ENCODE results near the gene RFC3. TPM values are rescaled to one million over a fixed set of nuclear protein-coding genes. Genes with fewer than 3 reads are reported as not detected.

Gene RFC3
- total RNA-seq, 1 experiment from 2014 or later: 56.5 TPM

Small RNA genes lying within 50 kb of the gene (small RNA-seq; reads per million reads assigned to genes)
- not detected for gene RNU5A-4P
